Kidney capillary endothelial cell (primary cell): Measurements from ENCODE around the gene C19orf81.

Experiments
- DNase-seq: peaks from one replicate; pipeline ENCODE4 v3.0.0-alpha.2; 2018; ENCODE audit warnings: low spot score

Gene C19orf81

DNA sequence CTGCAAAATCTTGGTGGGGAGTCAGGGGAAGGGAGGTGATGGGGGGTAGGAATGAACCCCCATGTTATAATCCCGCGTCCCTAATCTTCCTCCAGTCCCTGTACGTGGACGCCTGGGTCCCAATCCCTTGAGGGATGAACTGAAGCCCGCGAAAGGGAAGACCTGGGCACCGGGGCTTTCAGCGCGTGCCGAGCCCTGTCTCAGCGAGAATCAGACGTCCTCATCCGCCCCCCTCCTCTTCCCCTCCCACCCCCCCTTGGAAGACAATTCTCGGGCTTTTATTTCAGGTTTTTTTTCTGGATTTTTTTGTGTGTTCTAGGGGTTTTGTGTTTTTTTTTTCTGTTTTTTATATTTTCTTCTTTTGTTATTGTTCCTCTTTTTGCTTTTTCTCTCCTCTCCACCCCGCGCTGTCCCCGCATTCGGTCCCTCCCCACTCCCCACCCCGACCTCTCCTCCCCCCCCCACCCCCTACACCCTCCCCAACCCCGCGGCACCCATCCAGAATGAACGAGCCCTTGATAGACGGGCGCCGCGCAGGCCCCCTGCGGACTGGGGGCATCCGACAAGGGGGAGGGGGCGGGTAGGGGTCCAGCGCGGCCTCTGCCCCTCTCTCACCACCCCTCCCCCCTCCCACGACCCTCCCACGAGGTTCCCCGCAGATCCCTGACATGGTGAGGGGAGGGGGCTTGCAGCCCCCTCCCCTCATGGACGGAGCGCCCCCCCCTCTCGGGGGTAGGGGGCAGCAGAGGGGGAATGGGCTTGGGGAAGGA lies 10.3 kb downstream of the C19orf81 start:
- DNase-seq = no peak

DNA sequence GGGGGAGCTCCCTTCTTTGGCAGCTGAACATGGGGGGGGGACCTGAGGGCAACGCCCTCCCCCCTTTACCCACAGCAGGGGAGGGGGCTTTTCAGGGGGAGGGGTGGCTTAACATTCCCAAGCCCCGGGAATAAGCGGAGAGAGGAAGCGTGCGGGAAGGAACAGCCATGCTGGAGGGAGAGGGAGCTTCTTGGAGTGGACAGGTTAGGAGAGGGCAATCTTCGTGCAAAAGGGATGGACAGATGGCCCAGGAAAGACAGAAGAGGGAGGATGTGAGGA lies 10.8 kb downstream of the C19orf81 start:
- DNase-seq = no peak

DNA sequence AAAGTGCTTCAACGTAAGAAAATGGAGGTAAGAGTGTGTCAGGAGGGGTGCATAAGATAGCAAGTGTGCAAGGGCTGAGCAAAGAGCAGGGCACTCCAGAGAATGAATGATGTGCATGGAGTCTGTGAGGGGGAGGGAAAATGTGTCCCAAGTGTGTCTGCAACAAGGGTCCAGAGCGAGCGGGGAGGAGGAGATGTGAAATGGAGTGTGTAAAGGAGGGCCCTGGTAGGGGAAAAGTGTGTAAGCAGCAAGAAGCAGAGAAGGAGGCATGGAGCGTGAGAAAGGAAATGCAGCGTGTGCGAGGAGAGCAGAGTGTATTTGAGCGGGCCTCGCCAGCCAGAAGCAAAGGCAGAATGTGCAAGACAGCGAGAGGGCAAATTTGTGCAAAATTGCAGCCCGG lies 11.8 kb downstream of the C19orf81 start:
- no peak for DNase-seq

DNA sequence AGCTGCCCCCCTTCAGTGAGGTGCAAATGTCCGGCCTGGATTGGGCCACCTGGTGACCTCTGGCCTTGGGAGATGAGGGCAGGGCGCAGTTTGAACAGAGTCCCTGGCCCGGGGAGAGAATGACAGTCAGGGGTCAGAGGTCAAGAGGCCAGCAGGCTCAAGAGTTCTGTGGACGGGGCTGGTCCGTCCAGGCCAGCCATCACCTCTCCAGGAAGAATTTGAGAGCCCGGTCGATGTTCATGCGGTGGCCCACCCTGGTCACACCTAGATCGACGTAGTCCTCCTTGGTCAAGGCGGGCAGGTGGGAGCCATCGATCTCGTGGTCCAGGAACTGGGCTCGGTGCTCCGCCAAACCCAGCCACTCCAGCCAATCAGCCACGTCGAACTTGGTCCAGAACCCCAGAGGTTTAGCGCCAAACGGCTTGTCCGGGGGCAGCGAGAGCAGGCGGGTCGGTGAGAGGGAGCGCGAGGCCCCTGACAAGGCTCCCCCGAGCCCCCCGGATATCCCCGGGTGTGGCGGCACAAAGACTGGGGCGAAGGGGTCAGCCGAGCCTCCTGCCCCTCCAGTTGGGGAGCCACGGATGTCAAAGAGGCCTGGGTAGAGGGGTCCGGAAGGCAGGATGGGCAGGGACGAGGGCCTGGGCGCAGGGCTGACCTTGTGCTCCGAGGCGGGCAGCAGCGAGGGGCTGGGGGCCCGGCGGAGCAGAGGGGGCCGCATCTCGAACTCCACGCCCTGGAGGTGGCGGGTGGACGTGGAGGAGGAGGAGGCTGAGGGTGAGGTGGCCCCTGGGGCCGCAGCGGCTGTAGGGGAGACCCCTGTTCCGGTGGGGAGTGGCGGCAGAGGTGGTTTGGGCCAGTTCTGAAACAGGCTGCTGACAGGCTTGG lies 12.8 kb downstream of the C19orf81 start:
- DNase-seq = no peak

- DNase-seq = no peak
These were observed 13.6 kb downstream of the C19orf81 start for GRCh38 chr19:50662651-50663481.

DNA sequence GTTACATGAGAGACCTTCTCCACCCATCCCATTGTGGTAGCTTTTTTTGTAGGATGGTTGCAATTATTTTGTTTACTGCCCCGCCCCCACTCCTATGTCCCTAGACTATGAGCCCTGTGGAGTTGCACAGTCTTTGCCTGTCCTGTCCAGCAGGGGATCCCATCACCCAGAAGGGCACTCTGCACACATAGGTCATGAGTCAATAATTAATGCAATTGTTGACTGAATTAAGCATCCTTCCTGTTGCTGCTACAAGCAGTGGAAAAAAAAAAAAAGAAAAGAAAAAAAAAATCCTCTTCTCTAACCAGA lies 14.2 kb downstream of the C19orf81 start:
- DNase-seq = peak; percentile 47

DNA sequence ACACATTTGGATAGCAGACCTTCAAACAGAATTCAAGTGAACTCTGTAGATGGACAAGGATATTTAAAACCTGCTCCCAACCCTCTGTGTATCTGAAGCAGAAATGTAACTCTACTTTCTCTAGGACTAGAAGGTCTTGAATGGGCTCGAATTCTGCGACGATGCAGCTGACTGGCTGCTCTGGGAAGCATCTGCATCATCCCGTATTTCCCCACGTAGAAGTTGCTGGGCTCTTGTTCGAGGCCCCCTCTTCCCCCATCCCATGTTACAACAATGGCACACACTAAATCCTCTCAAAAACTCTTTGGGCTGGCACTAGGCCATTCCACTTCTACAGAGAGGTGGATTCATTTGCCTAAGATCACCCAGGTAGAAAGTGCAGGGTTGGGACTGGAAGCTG lies 15.0 kb downstream of the C19orf81 start:
- no peak for DNase-seq

- DNase-seq = no peak
These were observed 17.3 kb downstream of the C19orf81 start for GRCh38 chr19:50666346-50667176.

DNA sequence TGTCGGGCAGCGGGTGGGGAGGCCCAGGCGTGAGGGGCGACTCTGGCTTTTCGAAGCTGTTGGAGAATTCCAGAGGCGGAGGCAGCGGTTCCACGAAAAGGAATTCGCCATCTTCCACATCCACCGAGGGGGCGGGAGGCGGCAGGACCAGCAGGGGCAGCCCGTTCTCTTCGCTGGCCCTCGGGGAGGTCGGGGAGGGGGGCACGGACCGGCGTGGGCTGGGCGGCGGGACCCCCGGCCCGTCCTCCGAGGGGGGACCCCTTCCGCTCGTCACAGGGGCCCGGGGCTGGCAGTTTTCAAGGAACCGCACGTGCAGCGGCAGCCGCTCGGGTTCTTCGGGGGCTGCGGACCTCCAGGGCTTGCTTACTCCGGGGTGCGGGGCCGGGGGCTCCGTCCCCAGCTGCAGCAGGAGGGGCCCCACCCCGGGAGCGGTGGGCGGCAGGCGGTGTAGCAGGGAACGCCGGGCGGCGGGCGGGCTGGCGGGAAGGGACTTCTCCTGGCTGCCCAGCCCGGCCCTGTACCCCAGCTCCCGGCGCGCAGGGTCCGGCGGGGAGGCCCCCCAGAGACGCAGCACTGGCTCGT lies 18.0 kb downstream of the C19orf81 start:
- no peak for DNase-seq

DNA sequence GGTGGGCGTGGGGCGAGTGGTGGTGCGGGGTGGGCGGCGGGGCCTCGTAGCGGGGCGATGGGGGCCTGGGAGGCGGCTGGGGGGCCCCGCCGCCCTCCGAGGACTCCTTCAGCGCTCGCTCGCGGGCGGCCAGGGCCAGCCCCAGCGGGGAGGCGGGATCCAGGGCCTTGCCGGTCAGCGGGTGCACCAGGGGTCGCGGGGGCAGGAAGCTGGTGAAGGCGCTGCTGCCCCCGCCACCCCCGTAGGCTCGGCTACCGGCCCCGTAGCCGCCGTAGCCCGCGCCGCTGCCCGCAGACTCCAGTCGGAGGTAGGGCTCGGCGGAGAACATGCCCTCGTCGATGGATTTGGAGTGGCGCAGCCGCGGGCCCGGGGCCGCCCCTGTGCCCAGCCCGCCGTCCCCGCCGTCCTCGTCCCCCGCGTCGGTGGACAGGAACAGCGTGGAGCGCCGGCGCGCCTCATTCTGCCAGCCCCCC lies 18.6 kb downstream of the C19orf81 start:
- no peak for DNase-seq

DNA sequence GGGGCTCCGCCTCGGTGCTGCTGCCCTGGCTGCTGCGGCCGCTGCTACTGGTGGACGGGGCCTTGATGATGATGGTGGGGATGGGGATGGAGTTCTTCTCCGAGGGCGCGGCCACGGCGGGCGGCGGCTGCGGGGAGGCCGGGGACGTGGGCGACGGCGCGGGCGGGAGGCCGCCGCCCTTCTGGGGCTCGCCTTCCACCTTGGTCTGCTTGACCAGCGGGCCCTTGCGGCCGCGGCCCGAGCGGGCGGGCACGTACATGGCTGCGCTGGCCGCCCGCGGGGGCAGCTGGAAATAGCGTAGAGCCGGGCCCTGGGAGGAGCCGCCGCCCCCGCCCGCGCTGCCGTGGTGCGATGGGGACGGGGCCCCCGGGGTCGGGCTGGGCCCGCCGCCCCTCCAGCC lies 19.2 kb downstream of the C19orf81 start:
- no peak for DNase-seq

DNA sequence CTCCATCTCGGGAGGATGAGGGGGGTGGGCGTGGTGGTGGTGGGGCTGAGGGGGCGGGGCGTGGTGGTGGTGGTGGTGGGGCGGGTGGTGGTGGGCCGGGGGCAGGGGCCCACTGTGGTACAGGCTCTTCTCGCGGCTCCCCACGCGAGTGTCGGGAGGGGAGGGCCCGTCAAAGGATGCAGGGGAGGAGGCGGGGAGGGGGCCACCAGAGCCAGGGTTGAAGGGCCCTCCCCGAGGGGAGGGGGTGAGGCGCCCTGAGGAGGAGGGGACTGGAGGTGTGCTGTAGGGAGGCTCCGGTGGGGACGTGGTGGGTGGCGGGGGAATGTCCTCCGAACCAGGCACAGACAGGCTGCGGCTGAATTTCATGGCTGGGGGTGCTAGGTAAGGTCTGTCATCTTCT lies 19.6 kb downstream of the C19orf81 start:
- DNase-seq = no peak

DNA sequence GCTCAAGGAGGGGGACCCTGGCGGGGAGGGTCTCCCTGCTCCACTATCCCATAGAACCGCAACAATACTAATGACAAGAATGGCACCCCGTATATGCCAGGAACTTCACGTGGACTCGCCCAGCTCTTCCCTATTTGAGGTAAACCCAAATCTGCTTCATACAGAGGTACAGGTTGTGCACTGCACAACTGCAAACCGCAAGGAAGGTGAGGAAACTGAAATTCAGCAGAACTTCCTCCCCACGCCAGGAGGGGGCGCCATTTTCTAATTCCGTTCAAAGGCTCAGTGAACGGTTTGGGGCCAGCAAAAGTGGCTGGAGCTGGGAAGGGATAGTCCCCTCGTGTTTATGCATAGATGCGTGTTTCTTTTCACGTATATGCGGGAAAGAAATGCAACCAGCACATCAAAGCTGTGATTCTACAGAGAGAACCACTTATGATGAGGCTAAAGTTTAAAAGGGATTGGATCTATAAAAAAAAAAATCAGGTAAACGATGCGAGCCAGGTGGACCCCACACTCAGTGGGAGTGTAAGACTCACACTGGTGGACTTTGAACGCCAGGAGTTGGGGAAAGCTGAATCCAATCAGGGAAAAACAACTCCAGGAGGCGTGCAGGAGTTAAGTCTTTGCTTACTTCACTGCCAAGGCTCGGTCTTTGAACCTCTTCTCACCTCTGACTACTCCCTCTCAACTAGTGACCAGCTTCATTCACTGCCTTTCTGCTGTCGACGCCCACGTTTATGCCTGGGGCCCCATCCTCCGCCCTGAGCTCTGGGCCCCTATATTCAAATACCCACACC lies 20.3 kb downstream of the C19orf81 start:
- DNase-seq = peak; percentile 38

- DNase-seq = no peak
These were observed 20.8 kb downstream of the C19orf81 start for GRCh38 chr19:50670102-50670380.

- no peak for DNase-seq
These were observed 23.9 kb downstream of the C19orf81 start for GRCh38 chr19:50673118-50673517.

DNA sequence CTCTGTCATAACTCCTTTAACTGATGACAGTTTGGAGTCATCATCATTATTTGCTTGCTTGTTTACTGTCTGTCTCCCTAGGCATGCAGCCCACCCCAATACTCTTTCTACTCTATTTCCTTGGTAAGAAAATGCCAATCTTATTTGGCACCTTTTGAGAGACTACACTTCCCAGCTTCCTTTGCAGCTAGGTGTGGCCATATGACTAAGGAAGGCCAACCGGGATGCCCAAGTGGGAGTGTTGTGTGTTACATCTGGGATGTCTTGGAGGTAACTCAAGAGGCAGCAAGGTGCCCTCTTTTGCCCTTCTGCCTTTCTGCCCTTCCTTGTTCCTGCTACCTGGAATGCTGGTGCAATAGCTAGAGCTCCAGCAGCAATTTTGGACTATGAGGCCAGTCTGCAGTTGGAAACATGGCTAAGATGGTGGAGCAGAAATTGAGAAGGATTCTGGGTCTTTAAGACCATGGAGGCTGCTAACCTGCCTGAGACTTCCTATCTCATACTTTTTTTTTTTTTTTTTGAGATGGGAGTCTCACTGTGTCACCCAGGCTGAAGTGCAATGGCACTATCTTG lies 27.5 kb downstream of the C19orf81 start:
- DNase-seq = no peak

GRCh38 chr19:50677636-50678035 lies 28.4 kb downstream of the C19orf81 start:
- no peak for DNase-seq

- DNase-seq = no peak
These were observed 29.1 kb downstream of the C19orf81 start for GRCh38 chr19:50678323-50678722.

- peak; percentile 77 for DNase-seq
These were observed 30.2 kb downstream of the C19orf81 start for GRCh38 chr19:50679177-50680125.
